Stimulated activated CD4-positive, alpha-beta T cell treated with anti-CD3 and anti-CD28 coated beads, Interleukin-1b, Interleukin-23, amount 100 ng/mL, for 1 hour (primary cell): Measurements from ENCODE around the gene STAG2.
"Not testable (repeated sequence)": the region's sequence is repeated elsewhere in the genome, so short reads cannot be mapped to it uniquely, and the experiment has no call there.

Source experiments
- DNase-seq, 2 donors: peaks; one replicate each; pipeline ENCODE4 v3.0.0-alpha.2; 2020; ENCODE audit warnings: low read depth in 2 of 2

The STAG2 gene

DNA sequence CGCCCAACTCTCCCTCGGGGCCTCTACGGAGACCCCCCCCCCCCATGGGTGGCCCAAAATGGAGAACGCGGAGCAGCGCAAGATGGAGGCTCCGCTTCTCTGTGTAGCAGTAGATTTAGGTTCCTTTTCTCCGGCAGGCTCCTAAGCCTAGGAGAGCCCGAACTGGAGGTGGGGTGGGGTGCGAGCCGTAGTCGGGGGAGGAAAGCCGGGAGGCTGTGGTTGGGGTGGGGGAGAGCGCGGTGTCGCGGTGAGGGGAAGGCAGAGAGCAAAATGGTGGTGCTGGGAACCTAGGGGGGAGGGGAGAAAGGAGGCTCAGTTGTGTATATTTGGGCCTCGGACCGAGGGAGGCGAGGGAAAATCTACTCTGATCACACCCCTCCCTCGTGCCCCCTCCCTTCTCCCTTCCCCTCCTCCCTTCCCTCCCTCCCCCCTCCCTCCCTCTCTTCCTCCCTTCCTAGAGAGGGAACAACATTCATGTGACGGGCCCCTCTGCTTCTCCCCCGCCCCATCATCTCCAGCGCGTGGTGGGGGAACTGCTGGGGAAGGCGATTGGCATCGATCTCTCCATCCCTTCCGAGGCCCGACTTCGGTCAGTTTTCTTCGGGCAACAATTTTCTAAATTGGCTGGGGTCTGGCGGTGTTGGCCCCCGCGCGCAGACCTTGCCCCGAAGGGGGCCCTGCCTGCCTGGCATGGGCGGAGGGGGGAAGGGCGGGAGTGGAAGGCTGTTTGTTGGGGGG is at the start of gene STAG2:
Gene STAG2, plus strand, starts transcription at position 439 of the 738 bp plus-strand sequence. CDS start 60,922 bp downstream, outside the sequence.
- peak in 1 of 2 donors; percentile 20 for DNase-seq

- no peak for DNase-seq
Measured at GRCh38 chrX:123917069-123917468, 44.4 kb upstream of the STAG2 start.

DNA sequence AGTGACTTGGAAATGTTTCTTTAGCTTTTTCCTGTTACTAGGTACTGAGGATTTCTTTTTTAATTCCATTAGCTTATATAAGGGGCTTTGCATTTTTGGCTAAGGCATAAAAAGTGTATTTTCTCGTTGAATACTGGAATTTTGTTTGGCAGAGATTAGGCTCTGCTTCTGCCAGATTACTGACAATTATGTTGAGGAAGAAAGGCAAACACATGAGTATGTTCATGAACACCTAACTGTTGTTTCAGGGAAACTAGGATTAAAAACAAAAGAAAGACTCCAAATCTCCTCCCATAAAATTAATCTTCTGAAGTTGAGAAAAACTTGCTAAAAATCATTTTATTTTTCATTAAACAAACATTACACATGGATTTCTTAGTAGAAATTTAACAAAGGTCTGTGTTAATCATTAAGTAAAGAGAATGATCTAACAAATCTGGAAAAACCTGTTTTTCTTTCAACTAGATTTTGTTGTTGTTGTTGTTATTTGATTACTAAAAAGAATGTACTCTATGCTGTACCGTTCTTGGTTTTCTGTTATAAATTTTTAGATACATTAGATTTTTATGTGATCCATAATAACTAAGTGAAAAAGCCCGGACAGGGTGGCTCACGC is 43.3 kb upstream of the STAG2 start:
- DNase-seq, result no peak

GRCh38 chrX:123920105-123920785 is 41.3 kb upstream of the STAG2 start:
- DNase-seq, result no peak

- DNase-seq, result no peak
Measured at GRCh38 chrX:123923211-123923610, 38.3 kb upstream of the STAG2 start.

DNA sequence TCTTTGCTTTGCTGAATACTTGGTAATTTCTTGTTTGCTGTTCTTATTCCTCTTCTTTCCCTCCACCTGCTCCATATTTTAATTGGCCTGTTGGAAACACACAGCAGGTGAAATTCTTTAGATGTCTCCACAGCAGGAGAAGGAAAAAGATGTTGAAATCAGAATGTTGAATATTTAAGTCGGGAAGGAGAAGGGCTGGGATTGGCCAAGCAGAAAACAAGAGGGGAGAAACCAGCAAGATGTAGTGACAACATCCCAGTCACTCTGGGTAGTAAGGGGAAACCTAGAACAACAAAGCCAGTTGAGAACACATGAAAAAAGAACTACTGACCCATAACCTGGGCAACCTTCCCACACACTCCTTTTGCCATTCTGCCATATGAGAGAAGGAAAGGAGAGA is 37.3 kb upstream of the STAG2 start:
- no peak for DNase-seq

DNA sequence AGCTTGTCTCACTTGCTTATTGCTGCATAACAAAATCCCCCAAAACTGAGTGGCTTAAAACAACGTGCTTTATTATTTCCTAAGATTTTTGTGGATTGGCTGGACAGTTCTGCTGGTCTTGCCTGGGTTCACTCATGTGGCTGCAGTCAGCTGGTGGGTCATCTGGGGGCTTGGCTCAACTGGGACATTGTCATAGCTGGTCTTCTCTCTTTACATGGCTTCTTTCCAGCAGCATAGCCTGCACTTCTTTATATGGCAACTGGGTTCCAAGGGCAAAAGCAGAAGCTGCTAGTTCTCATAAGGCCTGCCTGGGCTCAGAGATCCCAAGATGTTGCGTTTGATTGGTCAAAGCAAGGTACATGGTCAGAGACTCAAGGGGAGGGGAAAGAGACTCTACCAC is 33.7 kb upstream of the STAG2 start:
- no peak for DNase-seq

DNA sequence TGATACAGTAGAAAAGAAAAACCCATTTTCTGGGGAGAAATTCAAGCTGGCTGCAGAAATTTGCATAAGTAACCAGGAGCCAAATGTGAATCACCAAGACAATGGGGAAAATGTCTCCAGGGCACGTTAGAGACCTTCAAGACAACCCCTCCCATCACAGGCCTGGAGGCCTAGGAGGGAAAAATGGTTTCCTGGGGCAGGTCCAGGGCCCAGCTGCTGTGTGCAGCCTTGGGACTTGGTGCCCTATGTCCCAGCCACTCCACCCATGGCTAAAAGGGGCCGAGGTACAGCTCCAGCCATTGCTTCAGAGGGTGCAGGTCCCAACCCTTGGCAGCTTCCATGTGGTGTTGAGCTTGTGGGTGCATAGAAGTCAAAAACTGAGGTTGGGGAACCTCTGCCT is 29.5 kb upstream of the STAG2 start:
- not testable (repeated sequence) for DNase-seq

GRCh38 chrX:123943074-123943473 is 18.4 kb upstream of the STAG2 start:
- no peak for DNase-seq

- no peak for DNase-seq
Measured at GRCh38 chrX:123943488-123943887, 18.0 kb upstream of the STAG2 start.

DNA sequence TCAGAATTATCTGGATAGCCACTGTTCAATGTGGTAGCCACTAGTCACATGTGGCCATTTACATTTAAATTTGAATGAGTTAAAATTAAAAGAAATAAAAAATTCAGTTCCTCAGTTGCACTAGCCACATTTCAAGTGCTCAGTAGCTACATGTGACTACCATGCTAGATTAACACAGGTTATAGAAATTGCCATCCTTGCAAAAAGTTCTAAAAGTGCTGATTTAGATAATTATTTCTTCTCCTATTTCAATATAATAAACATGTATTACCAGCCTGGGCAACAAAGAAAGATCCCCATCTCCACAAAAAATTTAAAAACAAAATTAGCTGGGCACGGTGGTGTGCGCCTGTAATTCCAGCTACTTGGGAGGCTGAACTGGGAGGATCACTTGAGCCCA is 11.7 kb upstream of the STAG2 start:
- DNase-seq, result no peak

DNA sequence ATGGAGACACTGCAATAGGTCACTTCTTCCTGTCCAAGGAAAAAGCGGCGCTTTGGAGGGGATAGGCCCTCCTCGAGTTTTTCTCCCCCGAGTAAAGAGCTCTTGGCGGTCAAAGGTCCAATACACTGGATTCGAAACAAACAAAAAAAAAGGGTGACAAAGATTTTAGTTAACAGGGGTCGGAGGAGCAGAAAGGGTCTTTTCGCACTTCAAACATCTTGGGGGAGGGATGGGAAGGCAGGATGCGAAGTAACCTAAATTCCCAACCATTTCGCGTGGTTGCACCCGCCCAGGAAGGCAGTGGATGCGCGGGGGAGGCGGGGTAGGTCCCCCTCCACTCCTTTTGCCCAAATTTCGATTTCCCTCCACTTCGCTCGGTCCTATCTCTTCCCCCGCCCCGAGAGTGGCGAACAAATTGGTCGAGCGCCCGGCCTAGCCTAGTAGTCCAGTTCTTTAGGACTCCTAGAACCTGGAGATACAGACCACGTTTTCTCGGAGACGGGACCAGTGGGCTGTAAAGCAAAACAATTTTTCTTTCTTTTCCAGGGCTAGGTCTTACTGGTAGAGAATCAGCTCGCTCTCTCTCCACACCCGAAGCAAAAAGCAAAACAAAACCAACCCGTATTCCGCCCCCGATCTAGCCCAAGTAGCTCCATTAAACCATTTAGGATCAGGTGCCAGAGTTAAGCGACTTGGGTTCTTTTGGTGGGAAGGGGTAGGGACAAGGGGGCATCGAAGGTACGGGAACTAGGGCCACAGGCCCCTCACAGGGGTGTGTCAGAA is 2.0 kb upstream of the STAG2 start:
- no peak for DNase-seq

- no peak for DNase-seq
Measured at GRCh38 chrX:123960956-123961267, 594 bp upstream of the STAG2 start.

DNA sequence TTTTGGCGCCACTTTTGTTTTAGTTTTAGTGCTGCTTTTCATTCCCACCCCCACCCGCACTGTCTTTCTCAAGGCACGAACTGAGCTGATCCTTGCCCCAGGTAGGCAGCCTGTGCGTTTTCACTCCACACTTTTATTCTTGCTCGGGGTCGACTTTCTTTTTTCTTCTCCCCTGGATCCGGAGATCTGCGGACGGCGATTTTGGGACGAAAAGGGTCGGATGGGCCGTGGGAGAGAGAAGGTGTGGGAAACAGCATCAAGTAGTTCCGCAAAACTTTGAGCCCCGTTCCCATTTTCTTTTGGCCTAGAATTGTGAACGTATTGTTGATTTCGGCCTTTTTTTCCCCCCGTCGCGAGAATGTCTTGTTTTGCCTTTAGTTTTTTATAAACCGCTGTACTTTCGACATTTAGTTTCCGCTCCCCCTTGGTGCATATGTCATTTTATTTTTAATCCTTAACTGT is 531 bp downstream of the STAG2 start:
- DNase-seq, result no peak

DNA sequence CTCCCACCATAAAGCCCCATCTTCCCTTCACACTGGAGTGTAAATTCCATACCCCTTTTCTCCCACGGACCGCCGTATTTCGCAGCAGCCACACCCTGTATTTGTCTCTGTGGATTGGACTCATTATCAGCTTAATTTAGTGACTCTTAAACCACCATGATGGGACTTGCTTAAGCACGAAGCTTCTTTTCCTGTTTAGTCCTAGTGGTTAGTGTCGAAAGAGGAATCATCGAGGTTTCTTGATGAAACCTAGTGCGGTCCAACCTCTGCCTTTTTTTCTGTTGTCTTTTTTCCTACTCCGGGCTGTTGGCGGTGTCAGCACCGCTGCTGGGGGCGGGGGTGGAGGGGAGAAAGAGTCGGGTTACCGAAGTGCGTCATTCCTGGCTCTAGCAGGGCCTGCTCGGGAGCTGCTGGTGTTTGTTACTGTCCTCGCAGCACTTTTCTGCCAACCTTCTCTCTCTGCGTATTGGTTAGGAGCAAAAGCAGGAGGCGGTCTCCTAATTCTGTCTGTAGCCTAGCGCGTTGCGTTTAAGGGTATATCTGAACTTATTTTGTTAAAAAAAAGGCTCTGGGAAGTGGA is 1.4 kb downstream of the STAG2 start:
- peak; percentile 52 to 59 for DNase-seq

GRCh38 chrX:123964156-123964834 is 2.8 kb downstream of the STAG2 start:
- no peak for DNase-seq

- DNase-seq, result no peak
Measured at GRCh38 chrX:123965712-123966111, 4.2 kb downstream of the STAG2 start.

- DNase-seq, result no peak
Measured at GRCh38 chrX:123967497-123967896, 6.0 kb downstream of the STAG2 start.

DNA sequence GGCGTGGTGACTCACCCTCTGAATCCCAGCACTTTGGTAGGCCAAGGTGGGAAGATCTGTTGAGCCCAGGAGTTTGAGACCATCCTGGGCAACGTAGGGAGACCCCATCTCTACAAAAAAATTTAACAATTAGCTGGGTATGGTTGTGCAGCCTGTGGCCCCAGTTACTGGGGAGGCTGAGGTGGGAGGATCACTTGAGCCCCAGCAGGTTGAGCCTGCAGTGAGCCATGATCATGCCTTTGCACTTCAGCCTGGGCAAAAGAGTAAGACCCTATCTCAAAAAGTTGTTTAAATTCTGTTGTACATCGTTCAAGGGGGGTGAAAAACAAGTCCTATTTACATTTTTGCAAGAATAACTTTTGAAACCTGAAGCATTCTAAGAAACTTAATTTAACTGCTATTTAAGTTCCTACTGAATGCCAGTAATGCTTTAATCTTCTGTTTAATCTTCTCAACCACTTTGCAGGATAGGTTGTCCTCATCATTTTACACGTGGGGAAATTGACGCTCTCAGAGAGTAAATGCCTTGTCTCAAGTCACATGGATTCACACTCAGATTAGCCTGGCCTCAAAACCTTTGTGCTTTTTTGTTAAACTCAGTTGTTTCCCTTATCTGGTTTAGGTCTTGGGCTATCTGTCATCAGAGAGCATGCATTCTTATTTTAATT is 7.0 kb downstream of the STAG2 start:
- no peak for DNase-seq

GRCh38 chrX:123971982-123972381 is 10.5 kb downstream of the STAG2 start:
- no peak for DNase-seq

DNA sequence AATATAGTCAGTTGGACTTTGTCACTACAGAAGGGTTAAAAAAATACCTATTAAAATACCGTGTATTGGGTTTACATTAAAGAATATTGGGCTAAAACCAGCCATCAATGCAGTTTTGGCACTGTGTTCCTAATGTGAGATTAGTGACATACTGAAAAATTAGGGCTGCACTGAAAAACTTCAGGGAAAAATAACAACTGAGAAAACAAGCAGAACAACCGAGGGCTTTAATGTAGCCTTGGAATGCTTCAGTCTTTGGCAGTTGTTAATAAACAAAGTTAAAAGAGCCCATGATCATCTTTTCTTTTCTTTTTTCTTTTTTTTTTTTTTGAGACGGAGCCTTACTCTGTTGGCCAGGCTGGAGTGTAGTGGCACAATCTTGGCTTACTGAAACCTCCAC is 12.4 kb downstream of the STAG2 start:
- no peak for DNase-seq
